IMR-90 (cell line): ENCODE results near the gene MAPK11. TPM values are rescaled to one million over a fixed set of nuclear protein-coding genes. Genes with fewer than 3 reads are reported as not detected.
"Not testable (repeated sequence)": the region's sequence is repeated elsewhere in the genome, so short reads cannot be mapped to it uniquely, and the experiment has no call there.

ENCODE experiments used
- ATAC-seq: fragments of 200-7000 bp; cut with Tn5 transposase; 2 replicates; pipeline ENCODE4 v1.9.1; 2020; ENCODE audit warnings: low read depth, mild to moderate bottlenecking, moderate library complexity
- BruUV-seq: library from RNA; stranded (reverse); fragments of 400-500 nt; replicated peaks from 2 replicates; lab custom pipeline; 2021; lab: Mats Ljungman, UMichigan
- CTCF ChIA-PET: fragments of 300-600 bp; formaldehyde crosslinking; extraction: SDS; loops from one replicate; lab custom pipeline; 2021; ENCODE audit warnings: antibody characterized with exemption; lab: Yijun Ruan, JAX
- POLR2A ChIA-PET: fragments of 300-600 bp; sonication (Branson Sonifier 250); formaldehyde crosslinking; loops from one replicate; lab custom pipeline; 2022; ENCODE audit warnings: antibody characterized with exemption; ENCODE audit not compliant: unreplicated experiment; lab: Charles Lee
- DNase-seq: peaks from one replicate; pipeline ENCODE4 v3.0.0; 2013
- H2AFZ ChIP-seq: replicated peaks from 2 replicates; pipeline ENCODE3; 2013; ENCODE audit warnings: low read length, mild to moderate bottlenecking; ENCODE audit not compliant: poor library complexity
- H2AK5ac ChIP-seq: 2 replicates; pipeline ENCODE4 v1.6.1; 2013; ENCODE audit warnings: low read depth, low read length, inconsistent platforms
- H2AK9ac ChIP-seq: replicated peaks from 2 replicates; pipeline ENCODE3; 2013; ENCODE audit warnings: mild to moderate bottlenecking, low read depth, low read length, moderate library complexity; ENCODE audit not compliant: poor library complexity
- H2BK120ac ChIP-seq: 2 replicates; pipeline ENCODE4 v1.6.1; 2013; ENCODE audit warnings: low read depth, low read length, inconsistent platforms
- H2BK15ac ChIP-seq: 3 replicates; pipeline ENCODE4 v1.6.1; 2013; ENCODE audit warnings: low read depth, low read length, inconsistent platforms
- H2BK20ac ChIP-seq: 2 replicates; pipeline ENCODE4 v1.6.1; 2013; ENCODE audit warnings: low read depth, mild to moderate bottlenecking, inconsistent platforms, low read length, moderate library complexity
- H2BK5ac ChIP-seq: 2 replicates; pipeline ENCODE4 v1.6.1; 2013; ENCODE audit warnings: mild to moderate bottlenecking, low read depth, low read length, inconsistent platforms; ENCODE audit not compliant: poor library complexity, severe bottlenecking
- H3K14ac ChIP-seq: replicated peaks from 2 replicates; pipeline ENCODE4 v1.6.1; 2013; ENCODE audit warnings: low read depth, low read length, inconsistent platforms
- H3K18ac ChIP-seq: 2 replicates; pipeline ENCODE4 v1.6.1; 2013; ENCODE audit warnings: low read depth, low read length, control low read depth
- H3K23ac ChIP-seq: 2 replicates; pipeline ENCODE4 v1.6.1; 2013; ENCODE audit warnings: low read depth, low read length, inconsistent platforms
- H3K27ac ChIP-seq: 2 replicates; pipeline ENCODE4 v1.5.1; 2013; ENCODE audit warnings: mild to moderate bottlenecking, control low read depth, low read length; ENCODE audit not compliant: insufficient read depth
- H3K27me3 ChIP-seq: 2 replicates; pipeline ENCODE4 v1.6.1; 2013; ENCODE audit warnings: low read length; ENCODE audit not compliant: control insufficient read depth, insufficient read depth
- H3K36me3 ChIP-seq: 2 replicates; pipeline ENCODE4 v1.6.1; 2013; ENCODE audit warnings: low read length, mixed read lengths; ENCODE audit not compliant: control insufficient read depth, insufficient read depth
- H3K4ac ChIP-seq: 2 replicates; pipeline ENCODE4 v1.6.1; 2013; ENCODE audit warnings: low read depth, low read length, inconsistent platforms
- H3K4me1 ChIP-seq: 2 replicates; pipeline ENCODE4 v1.6.1; 2013; ENCODE audit warnings: low read length, mixed read lengths; ENCODE audit not compliant: control insufficient read depth, insufficient read depth
- H3K4me2 ChIP-seq: 2 replicates; pipeline ENCODE4 v1.6.1; 2013; ENCODE audit warnings: low read depth, mild to moderate bottlenecking, control low read depth, low read length, moderate library complexity
- H3K4me3 ChIP-seq: 2 replicates; pipeline ENCODE4 v1.5.1; 2013; ENCODE audit warnings: low read depth, mild to moderate bottlenecking, control low read depth, low read length, moderate library complexity; ENCODE audit not compliant: insufficient read depth
- H3K56ac ChIP-seq: 2 replicates; pipeline ENCODE4 v1.6.1; 2013; ENCODE audit warnings: low read length, inconsistent platforms; ENCODE audit not compliant: insufficient read depth; ENCODE audit errors: extremely low read depth
- H3K79me1 ChIP-seq, 2 experiments: 2 replicates each; pipeline ENCODE4 v1.6.1; 2013; ENCODE audit warnings: low read length in 2 of 2, inconsistent platforms in 1 of 2, low read depth in 1 of 2
- H3K9ac ChIP-seq: 2 replicates; pipeline ENCODE4 v1.6.1; 2013; ENCODE audit warnings: low read depth, low read length, control low read depth
- H3K9me1 ChIP-seq: 2 replicates; pipeline ENCODE4 v1.6.1; 2013; ENCODE audit warnings: low read length, inconsistent platforms; ENCODE audit not compliant: insufficient read depth
- H3K9me3 ChIP-seq: 2 replicates; pipeline ENCODE4 v1.6.1; 2013; ENCODE audit warnings: low read length; ENCODE audit not compliant: control insufficient read depth, insufficient read depth
- H4K20me1 ChIP-seq: 2 replicates; pipeline ENCODE4 v1.6.1; 2013; ENCODE audit warnings: low read length, inconsistent platforms; ENCODE audit not compliant: insufficient read depth
- H4K5ac ChIP-seq: 2 replicates; pipeline ENCODE4 v1.6.1; 2013; ENCODE audit warnings: mild to moderate bottlenecking, low read depth, low read length, control low read depth
- H4K8ac ChIP-seq, 2 experiments: 2 replicates each; pipeline ENCODE4 v1.6.1; 2013; ENCODE audit warnings: low read depth in 2 of 2, low read length in 2 of 2, control low read depth in 1 of 2, inconsistent platforms in 1 of 2
- H4K91ac ChIP-seq: 2 replicates; pipeline ENCODE4 v1.6.1; 2013; ENCODE audit warnings: low read depth, low read length, inconsistent platforms; ENCODE audit not compliant: insufficient read depth
- WGBS, 2 experiments: methylation state at CpG; one replicate each; pipeline versions ENCODE4 v1.1.5 to v1.1.7; 2013; ENCODE audit warnings: missing lambda C conversion rate in 2 of 2; ENCODE audit not compliant: insufficient read length in 1 of 2; ENCODE audit errors: extremely low coverage in 2 of 2; 5-methylcytosine and 5-hydroxymethylcytosine counted together
- dilution Hi-C: fragments of 300-500 bp; cut with HindIII; formaldehyde crosslinking; loops from one replicate; pipeline ENCODE4 v1.14.3; 2018; ENCODE audit warnings: low sequenced_read_pairs; ENCODE audit not compliant: unreplicated experiment
- in situ Hi-C: fragments of 300-500 bp; cut with MboI; formaldehyde crosslinking; loops from 3 replicates; pipeline ENCODE4 v1.14.3; 2019; ENCODE audit warnings: low sequenced_read_pairs, inconsistent platforms, mixed read lengths
- intact Hi-C: fragments of 100-400 bp; cut with micrococcal nuclease; formaldehyde crosslinking; loops from 2 replicates; pipeline ENCODE4 v1.10.0; 2022
- polyA plus RNA-seq, 3 experiments: library from polyadenylated mRNA; depleted of rRNA; stranded (reverse); fragments of >200 nt; gene quantifications; 2 replicates each; pipeline ENCODE4 v1.2.3, GENCODE V29; 2012; ENCODE audit warnings: low replicate concordance in 1 of 3
- total RNA-seq: library from RNA; depleted of rRNA; stranded (reverse); fragments of >200 nt; gene quantifications from 2 replicates; pipeline ENCODE4 v1.2.3, GENCODE V29; 2012

The MAPK11 gene
- total and polyA plus RNA-seq, 2 of the 4 experiments (the other 2 are of a cell fraction), result 8.1 to 14.4 TPM

DNA sequence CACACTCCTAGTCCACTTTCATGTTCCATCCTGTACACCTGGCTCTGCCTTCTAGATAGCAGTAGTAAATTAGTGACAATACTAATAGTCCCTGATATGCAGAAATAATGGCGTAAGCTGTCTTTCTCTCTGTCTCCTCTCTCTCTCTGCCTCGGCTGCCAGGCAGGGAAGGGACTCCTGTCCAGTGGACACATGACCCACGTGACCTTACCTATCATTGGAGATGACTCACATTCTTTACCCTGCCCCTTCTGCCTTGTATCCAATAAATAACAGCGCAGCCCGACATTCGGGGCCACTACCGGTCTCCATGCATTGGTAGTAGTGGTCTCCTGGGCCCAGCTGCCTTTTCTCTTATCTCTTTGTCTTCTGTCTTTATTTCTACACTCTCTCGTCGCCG, 3.6 kb upstream of the MAPK11 start:
- H4K8ac ChIP-seq, result not testable (repeated sequence)

DNA sequence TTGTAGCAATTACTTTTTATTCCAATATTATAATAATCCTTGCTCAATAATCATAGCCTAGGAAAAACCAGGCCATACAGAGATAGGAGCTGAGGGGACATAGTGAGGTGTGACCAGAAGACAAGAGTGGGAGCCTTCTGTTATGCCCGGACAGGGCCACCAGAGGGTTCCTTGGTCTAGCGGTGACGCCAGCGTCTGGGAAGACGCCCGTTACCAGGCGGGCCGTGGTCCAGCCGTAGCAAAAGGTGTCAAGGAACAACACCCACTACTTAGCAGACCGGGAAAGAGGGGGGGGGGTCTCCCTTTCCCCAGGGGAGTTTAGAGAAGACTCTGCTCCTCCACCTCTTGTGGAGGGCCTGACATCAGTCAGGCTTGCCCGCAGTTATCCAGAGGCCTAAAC, 3.2 kb upstream of the MAPK11 start:
- DNase-seq, result not testable (repeated sequence)

More for the DNA sequence above, 3.6 kb upstream of the MAPK11 start:
- peaks cover 46% of the 10 kb centered on the region for H3K36me3 ChIP-seq
- H4K91ac ChIP-seq, H2AFZ ChIP-seq, H3K56ac ChIP-seq, H3K9me3 ChIP-seq, H3K23ac ChIP-seq, H3K4ac ChIP-seq, H2BK20ac ChIP-seq, H2BK5ac ChIP-seq, H3K14ac ChIP-seq, H3K4me3 ChIP-seq, H3K9me1 ChIP-seq, H2AK5ac ChIP-seq, dilution Hi-C loops, H4K5ac ChIP-seq, H3K27ac ChIP-seq, DNase-seq, H3K27me3 ChIP-seq, H2BK120ac ChIP-seq, BruUV-seq, POLR2A ChIA-PET, H2AK9ac ChIP-seq, CTCF ChIA-PET, H3K18ac ChIP-seq, H2BK15ac ChIP-seq, ATAC-seq, H3K9ac ChIP-seq, H3K4me2 ChIP-seq: not testable (repeated sequence)
- 88% methylated on average over 4 of the region's 10 CpGs; no CpG with 5 or more reads in 1 of the 2 experiments for WGBS, 2 experiments
- peaks cover 0 to 16% of the 10 kb centered on the region in 2 experiments; a peak in 1 of 4 replicates for H3K79me1 ChIP-seq
- in situ Hi-C loops, result loop anchor here (10.0 kb wide), 1 partner anchor 51 kb away; the partner anchor contains the start of gene DENND6B
- H4K20me1 ChIP-seq, result peaks cover 43% of the 10 kb centered on the region
- intact Hi-C loops, result loop anchor here (5.0 kb wide), 1 partner anchor 34 kb away; the partner anchor contains the start of gene PLXNB2
- H3K4me1 ChIP-seq, result peaks cover 11% of the 10 kb centered on the region

More for the DNA sequence above, 3.2 kb upstream of the MAPK11 start:
- H3K9me3 ChIP-seq, H3K23ac ChIP-seq, H2BK15ac ChIP-seq, H3K18ac ChIP-seq, H3K14ac ChIP-seq, H2AK9ac ChIP-seq, H2BK20ac ChIP-seq, H3K9me1 ChIP-seq, H2BK5ac ChIP-seq, CTCF ChIA-PET, POLR2A ChIA-PET, H3K27ac ChIP-seq, ATAC-seq, H3K9ac ChIP-seq, H2BK120ac ChIP-seq, BruUV-seq, H4K91ac ChIP-seq, H4K5ac ChIP-seq, H3K27me3 ChIP-seq, H3K4me2 ChIP-seq, H2AK5ac ChIP-seq, H2AFZ ChIP-seq, dilution Hi-C loops, H3K4ac ChIP-seq, H4K8ac ChIP-seq, H3K4me3 ChIP-seq, H3K56ac ChIP-seq: not testable (repeated sequence)
- intact Hi-C loops, result loop anchor here (5.0 kb wide), 1 partner anchor 34 kb away; the partner anchor contains the start of gene PLXNB2
- peaks cover 11% of the 10 kb centered on the region for H3K4me1 ChIP-seq
- no CpG with 5 or more reads among the region's 11 CpGs for WGBS, 2 experiments
- H3K36me3 ChIP-seq, result peaks cover 42% of the 10 kb centered on the region
- peaks cover 46% of the 10 kb centered on the region for H4K20me1 ChIP-seq
- in situ Hi-C loops, result loop anchor here (10.0 kb wide), 1 partner anchor 51 kb away; the partner anchor contains the start of gene DENND6B
- H3K79me1 ChIP-seq, result peaks cover 0 to 16% of the 10 kb centered on the region in 2 experiments; a peak in 1 of 4 replicates
